Ecto neural progenitor cell (in vitro differentiated cells): ENCODE measurements around the gene ZP1.

Experiments
- DNase-seq: peaks from one replicate; pipeline ENCODE4 v3.0.0-alpha.2; 2018; ENCODE audit warnings: low spot score

The ZP1 gene

DNA sequence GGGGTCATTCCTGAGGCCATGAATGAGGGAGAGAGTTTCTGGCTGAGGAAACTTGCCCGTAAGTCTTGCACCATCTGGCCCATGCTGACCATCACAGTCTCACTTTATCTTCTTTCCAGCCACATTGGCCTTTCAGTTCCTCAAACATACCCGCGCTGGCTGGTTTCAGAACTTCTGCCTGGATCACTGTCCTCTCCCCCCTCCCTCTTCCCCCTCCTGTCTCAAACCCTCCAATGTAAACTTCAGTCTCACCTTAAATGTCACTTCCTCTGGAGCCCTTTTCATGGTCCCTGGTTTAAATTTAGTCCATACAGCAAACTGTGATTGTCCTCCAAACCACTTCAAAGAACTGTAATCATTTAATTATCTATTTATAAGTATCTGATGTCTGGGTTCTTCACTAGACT is 42.9 kb downstream of the ZP1 start:
- no peak for DNase-seq

DNA sequence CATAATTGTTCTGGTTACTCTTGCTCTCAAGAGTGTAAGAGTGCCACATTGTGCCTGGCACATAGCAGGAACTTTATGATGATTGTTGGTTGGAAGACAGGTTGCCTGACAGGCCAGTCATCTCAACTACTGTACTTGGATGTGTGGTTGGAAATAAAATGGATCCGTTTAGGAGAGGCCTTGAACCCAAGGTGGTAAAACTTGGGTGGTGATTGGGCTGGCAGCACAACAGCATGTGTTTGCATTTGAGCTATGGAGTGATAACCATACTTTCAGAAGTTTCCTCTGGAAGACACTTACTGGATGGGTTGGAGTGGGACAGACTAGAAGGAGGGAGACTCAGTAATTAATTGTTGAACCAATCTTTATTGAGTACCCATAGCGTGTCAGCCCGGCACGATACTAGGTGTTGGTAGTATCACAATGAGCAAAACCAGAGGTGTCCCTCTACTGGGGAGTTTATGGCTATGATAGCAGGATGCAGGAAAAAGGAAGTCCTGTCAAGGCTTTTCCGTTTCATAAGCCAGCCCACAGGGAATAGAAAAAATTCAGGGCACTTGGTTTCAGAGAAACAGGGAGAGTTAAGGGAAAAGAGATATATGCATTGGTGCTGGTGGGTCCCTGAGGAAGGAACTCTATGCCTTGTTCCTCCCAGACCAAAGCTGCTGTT is 43.5 kb downstream of the ZP1 start:
- DNase-seq = no peak

DNA sequence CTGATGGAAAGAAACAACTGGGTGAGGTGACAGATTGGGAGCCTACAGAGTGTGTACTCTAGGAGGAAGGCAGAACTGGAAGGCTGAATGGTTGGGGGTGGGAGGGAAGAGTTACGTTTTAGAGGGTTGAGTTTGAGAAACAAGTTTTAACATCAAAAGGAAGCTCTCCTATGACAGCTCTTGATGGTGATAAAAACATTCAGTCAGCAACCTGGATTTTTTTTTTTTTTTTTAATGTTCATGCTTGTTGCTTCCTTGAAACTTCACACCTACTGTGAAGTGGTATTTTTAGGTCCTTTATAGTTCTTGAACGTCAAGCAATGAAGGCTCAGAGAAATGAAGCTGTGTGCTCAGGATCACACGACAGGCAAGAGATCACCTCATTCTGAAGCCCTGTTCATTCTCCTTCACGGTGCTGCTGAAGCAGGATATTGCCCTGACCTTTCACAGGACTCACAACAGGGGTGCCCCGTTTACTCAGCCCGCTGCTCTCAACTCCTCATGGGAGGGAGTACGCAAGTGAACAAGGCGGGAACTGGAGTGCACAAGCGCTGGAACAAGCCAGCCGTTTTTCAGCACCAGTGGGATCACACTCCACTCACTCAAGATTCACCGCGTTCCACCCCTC is 45.0 kb downstream of the ZP1 start:
- no peak for DNase-seq

DNA sequence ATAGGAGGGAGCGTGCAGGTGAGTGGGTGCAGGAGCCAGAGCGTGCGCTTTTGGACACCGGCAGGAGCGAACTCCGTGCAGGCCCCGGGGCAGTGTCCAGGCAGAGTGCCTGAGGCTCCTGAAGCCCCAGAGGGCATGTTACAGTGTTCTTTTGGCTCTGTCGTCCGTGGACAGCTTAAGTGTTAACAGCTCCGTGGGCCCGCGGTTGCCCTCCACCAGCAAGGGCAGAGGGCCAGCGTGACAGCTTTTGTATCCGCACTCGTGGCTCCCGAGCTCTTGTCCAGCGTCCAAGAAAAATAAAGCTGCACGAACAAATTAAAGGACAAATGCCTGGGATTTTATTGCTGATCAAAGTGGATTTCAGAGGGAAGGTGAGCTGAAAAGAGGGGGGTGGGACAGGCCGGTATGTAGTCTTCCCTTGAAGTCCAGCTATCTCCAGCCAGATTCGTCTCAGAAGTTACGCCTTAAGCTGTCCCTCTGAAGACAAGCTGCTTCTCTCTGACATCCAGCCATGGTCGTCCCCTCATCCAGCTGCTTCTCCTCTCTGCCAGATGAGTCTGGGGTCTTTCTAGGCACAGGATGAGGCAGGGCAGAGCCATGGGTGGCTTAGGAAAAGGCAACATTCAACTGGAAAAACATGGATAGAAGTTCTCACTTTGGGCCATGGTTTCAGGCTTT is 45.6 kb downstream of the ZP1 start:
- no peak for DNase-seq

DNA sequence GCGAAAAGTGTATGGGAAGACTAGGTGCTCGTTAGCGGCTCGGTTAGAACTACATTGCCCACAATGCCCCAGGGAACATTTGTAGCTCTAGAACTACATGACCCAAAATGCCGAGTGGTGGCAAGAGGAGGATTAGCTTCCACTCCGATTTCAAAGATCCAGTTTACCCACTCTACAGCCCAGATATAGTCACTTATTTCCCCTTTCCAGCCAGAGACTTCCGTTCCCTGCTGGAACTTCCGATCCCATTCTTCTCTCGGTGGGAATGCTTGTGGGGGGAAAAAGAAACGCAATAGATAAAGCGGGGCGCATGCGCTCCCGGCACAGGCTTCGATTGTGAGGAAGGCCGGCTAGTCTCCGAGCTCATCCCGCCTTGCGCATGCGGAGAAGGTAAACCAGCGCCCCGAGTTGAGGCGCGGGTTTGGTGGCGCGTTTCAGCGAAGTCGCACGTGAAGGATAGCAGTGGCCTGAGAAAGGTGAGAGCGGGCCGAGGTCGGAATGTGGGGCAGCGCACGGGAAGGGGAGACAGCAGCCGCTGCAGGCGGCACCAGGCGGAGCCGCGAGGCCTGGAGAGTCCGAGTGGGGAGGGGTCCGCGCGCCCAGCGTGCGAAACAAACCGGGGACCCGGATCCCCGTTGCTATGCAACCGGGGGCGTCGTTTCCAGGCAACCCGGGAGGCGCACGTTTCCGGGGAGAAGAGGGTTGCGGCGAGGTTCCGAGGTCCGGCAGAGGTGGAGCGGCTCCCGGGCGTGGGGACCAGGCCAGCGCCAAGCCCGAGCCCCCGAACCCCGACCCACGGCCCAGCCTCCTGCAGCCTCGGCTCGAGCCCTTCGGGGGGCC is 46.7 kb downstream of the ZP1 start, which contains the start of gene TMEM109:
TSS of gene TMEM109 (plus strand) at position 366 of the 840 bp plus-strand sequence. CDS start 5,536 bp downstream, outside the sequence.
- DNase-seq = peak; percentile 91

DNA sequence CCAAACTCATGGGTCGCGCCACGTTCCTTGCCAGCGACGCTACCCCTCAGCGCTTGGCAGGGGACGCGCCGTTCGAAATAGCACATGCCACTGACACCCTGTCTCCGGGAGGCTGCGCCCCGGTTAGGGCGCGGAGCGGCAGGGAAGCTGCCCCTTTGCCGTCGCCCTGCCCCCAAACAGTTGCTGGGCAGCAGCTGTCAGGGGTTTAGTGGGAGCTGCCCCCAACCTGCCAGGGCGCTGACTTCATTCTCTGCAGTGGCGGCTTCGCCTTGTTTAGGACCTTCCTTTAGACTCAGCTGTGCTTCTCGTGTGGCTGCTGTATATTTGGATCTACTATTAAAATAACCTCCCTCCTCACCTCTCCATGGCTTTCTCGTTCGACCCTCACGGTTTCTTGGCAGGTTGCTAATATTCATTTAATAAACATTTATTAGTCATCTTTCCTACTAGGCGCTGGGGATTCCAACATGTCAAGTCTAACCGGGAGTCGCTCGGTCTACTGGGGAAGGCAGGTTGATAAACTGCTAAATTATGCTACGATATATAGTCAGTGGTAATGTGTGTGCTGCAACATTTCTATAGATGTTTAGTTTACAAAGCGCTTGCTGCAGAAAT is 47.4 kb downstream of the ZP1 start:
- peak; percentile 65 for DNase-seq

DNA sequence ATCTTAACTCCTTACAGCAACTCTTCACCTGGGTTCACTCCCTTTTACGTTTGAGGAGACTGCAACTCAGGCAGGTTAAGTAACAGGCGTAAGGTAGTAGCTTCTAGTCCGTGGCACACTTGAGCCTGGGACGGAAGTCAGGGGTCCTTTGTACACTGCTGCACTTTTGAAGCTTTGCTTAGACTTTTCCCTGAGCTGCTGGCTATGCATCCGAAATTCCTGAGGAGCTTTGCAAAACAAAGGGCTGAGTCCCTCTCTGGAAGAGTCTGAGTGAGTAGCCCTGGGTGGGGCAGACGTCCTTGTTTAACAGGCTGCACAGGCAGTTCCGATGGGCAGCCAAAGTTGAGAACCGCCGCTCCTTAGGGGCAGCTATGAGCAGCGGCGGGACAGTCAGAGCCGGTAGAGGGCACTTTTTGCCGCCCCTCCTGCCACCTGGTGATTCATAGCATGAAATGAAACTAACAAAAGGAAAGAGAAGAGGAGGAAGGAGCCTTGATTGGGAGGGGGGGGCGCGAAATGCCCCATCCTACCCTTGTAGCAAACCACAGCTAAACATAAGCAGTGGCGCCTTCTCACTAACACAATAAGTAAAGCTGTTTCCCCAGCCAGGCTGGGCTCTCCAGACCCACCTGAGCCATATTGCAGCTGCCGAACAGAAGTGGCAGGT is 48.0 kb downstream of the ZP1 start:
- peak; percentile 83 for DNase-seq

DNA sequence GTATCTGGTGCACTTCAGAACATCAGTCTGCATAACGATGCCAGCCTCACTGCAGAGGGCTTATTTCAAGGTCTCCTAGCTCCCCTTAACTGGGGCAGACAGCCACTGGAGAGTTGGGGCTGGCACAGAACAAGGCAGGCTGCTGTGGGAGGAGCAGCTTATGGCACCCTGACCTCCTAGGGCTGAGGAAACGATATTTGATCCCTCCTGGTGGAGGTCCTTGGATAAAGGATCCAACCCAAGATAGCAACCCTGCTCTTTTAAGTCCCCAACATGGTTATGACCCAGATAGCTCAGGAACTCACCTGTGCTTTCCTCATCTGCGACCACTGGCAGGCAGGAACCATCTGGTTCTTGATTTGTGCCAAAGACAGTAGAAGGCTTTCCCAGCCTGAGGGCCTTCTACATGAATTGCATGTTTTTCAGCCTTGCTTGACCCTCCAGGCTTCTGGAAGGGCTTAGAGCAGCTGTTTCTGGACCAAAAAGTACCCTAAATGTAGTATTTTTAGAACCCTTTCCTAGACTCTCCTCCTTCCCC is 49.4 kb downstream of the ZP1 start:
- DNase-seq = no peak

DNA sequence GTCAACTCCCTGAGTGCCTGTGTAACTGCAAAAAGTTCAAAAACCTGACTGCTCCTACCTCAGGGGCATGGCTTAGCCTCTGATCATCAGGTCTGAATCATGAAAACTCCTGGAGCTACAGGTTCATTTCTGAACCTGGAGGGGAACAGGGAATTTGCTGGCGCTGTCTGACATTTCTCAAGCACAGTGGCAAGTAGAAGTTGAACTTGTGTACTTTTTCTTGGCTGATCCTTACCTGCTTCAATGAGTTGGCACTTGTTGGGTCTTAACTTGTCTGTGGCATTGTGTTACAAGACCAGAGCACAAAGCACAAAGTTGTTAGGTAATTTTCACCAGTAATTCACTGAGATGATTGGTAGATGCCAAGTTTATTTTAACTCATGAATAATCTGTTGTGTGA is 49.9 kb downstream of the ZP1 start:
- no peak for DNase-seq

DNA sequence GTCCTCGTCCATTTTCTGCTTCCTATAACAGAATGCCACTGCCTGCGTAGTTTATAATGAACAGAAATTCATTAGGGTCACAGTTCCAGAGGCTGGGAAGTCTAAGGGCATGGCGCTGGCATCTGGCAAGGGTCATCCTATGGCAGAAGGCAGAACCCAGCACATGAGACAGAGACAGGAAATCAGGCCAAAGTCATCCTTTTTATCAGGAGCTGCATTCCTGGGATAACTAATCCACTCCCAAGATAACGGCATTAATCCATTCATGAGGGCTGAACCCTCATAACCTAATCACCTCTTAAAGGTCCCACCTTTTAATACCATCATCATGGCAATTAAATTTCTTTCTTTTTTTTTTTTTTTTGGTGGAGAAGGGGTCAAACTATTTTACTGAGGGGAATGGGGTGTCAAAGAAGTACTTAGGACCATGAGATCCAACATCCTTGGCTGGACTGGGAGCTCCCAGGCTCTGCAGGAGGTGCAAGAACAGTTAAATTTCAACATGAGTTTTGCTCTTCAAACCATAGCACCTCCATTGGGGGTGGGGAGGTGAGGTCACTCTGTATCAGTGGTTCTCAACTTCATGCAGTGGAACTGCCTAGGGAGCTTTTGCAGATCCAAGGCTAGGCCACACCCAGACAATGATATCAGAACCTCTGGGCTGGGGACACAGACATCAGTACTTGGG is 51.1 kb downstream of the ZP1 start:
- DNase-seq = no peak

DNA sequence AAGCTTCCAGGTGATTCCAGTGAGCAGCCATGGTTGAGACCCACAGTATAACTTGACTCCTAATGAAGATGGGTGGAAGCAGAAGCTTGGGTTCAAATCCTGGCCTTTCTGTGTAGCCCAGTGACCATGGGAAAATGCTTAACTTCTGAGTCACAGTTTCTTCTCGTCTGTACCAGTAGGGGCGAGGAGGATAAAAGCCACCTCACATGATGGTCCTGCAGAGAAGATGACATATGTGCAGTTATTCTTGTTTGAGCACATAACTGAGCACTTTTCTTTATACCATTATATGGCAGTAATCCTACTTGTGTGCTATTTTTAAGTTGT is 51.6 kb downstream of the ZP1 start:
- no peak for DNase-seq

DNA sequence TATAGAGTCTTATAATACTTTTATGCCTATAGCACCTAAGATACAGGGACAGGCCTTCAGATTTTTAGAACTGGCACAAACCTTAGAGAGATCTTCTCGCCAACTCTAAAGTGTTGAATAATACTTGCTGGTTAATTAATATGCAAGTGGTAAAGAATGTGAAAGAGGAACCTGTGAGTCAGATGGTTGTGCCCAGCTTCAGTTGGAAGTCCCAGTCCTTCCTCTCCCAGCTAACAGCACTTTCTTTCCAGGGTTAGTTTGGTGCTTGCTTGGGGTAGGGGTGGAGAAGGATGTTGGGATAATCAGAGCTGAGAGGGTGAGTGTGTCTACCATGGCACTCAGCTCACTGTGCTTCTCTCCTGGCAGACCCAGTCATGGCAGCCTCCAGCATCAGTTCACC is 52.0 kb downstream of the ZP1 start:
- DNase-seq = no peak

DNA sequence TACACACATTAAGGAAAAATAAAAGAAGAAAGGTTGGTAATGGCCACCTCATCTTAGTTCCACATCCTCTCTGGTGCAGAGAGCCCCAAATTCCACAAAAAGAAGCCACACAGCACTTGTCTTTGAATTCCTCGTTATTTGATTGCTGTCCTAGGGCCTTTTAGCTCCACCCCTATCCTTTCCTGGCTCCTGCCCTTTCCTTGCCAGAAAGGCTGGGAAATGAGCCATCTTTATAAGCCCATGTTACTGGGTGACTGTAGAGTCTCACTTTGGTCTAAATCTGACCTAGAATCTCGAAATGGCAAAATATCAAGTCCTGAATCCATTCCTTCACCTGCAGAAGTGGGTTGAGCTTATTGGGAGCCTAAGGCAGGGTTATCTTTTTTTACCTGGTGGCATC is 52.6 kb downstream of the ZP1 start:
- DNase-seq = no peak

DNA sequence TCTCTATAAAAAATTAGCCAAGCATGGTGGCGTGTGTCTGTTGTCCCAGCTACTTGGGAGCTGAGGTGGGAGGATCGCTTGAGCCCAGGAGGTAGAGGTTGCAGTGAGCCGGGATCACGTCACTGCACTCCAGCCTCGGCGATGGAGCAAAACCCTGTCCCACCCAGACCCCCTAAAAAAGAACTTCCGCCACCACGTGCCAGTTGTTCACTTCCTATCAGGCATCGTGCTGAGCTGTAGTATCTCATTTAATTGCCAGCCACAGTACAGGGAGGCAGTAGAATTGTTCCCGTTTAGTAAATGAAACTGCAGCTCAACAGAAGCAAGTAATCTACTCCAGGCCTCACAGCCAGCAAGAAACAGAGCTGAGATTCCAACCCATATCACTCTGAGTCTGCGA is 53.9 kb downstream of the ZP1 start:
- no peak for DNase-seq

DNA sequence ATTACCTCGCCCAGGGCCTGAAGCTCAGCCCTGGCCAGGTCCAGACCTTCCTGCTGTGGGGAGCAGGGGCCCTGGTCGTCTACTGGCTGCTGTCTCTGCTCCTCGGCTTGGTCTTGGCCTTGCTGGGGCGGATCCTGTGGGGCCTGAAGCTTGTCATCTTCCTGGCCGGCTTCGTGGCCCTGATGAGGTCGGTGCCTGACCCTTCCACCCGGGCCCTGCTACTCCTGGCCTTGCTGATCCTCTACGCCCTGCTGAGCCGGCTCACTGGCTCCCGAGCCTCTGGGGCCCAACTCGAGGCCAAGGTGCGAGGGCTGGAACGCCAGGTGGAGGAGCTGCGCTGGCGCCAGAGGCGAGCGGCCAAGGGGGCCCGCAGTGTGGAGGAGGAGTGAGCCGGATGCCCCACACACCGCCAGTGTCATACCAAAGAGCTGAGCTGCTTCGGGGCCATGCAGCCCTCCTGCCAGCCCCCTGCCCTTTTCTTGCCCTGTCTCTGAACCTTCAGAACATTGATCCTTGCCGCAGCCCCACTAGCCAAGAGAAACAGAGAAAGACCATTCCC is 54.5 kb downstream of the ZP1 start:
- DNase-seq = no peak

DNA sequence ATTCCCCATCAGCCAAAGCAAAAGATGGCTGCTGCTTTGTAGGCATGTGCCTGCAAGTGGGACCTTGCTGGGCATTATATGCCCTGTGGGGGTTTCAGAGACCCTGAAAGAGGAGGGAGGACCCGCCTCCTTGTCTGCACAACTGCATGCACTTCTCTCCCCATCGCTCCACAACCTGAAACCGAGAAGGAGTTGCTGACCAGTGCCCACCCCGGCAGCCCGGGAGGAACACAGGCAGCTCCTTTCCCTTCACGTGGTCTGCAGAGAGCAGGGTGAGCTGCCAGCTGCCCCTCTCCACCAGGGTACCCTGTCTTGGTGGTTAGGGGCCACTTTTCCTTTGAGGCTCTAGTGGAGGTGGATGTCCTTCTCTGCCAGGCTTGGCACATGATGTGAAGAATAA is 55.6 kb downstream of the ZP1 start:
- DNase-seq = no peak

DNA sequence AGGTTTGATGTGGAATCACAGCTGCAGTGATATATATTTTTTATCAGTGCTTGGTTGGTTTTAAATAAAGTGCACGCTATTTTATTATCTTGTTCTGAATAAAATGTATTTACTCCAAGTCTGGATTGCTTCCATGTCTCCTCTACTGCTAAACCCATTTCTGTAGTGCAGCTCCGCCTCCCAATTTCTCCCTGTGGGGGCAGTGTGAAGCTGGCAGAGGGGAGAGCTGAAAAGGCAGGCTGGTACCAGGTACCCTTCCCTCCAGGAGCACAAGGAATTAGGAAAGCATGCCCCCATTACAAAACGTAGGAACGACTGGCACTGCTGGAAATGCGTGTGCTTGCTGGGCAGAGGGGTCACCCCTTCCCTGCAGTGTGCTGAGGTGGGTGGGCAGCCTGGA is 56.0 kb downstream of the ZP1 start:
- no peak for DNase-seq

DNA sequence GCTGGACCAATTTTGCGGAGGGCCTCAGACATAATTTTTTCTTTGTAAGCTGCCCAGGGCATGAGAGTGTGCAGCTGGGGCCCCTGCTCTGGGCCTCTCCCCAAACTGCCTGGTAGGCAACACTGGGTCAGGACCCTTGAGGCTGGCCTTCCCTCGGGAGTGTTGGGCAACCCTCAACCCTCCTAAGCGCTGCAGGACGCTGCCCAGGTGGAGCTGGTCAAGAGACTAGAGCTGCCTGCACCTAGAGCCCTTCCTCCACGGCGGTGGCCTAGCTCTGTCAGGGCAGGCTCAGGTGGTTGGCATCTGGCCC is 56.4 kb downstream of the ZP1 start:
- DNase-seq = no peak

DNA sequence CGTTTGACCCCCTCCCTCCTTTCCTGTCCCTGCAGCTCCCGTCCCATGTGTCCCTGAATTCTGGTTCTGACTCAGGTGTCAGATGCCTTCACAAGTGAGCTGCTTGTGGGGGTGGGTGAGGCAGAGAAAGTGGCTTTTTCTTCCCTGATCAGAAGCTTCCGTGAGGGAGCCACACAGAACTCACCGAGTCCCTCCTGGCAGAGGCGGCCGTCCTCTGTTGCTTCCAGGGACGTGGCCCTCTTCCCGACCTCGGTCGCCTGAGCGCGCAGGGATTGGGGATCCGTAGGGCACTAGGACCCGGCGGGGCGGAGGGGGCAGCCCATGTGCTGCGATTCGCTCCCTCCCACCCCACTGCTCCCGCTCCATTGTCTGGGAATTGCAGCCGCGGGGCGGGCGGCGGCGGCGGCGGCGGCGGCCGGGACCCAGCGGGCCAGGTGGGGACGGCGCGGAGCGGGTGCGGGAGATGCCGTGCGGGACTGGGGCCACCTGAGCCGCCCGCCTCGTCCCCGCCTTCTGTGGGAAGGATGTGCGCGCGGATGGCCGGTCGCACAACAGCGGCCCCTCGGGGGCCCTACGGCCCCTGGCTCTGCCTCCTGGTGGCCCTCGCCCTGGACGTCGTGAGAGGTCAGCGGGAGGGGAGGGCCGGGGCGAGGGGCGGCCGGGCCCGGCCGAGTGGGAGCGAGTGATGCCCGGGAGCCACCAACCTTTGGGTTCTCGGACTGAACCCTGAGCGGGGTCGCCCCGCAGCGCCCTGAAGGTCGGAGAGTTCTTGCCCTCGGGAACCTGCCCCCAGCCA is 57.0 kb downstream of the ZP1 start, which contains the start of gene TMEM132A:
TSS of gene TMEM132A (plus strand) at position 351 of the 796 bp plus-strand sequence. CDS start at position 525, 174 bp downstream.
- peak; percentile 89 for DNase-seq
